ENCODE data around the gene STPG2.

The STPG2 gene

GRCh38 chr4:98094118-98094517 is 49.2 kb downstream of the STPG2 start:
- 88% methylated on average over 1 to 2 of the region's 2 CpGs for WGBS, 2 experiments (ENCODE audit: insufficient coverage in 2 of 2)
- Histone ChIP-seq H3K4me3 (ENCODE audit: extremely low read depth, insufficient read depth, low read length, poor library complexity, severe bottlenecking) (no peak overlapping the region), H3K4me1 (ENCODE audit: control insufficient read depth, insufficient read depth, low read length, poor library complexity, severe bottlenecking) (no peaks in the 10 kb centered on the region), H3K27ac (ENCODE audit: low read depth, low read length, severe bottlenecking) (no peak overlapping the region), H3K9me3 (ENCODE audit: control insufficient read depth, low read length) (no peaks in the 10 kb centered on the region), H3K36me3 (ENCODE audit: control insufficient read depth, insufficient read depth, low read length) (no peaks in the 10 kb centered on the region)

GRCh38 chr4:98093662-98094061 is 49.6 kb downstream of the STPG2 start:
- Histone ChIP-seq H3K9me3 (ENCODE audit: control insufficient read depth, low read length) (no peaks in the 10 kb centered on the region), H3K4me1 (ENCODE audit: control insufficient read depth, insufficient read depth, low read length, poor library complexity, severe bottlenecking) (no peaks in the 10 kb centered on the region), H3K36me3 (ENCODE audit: control insufficient read depth, insufficient read depth, low read length) (no peaks in the 10 kb centered on the region), H3K27ac (ENCODE audit: low read depth, low read length, severe bottlenecking) (no peak overlapping the region), H3K4me3 (ENCODE audit: extremely low read depth, insufficient read depth, low read length, poor library complexity, severe bottlenecking) (no peak overlapping the region)
- 86 to 100% methylated on average over 1 of the region's 2 CpGs for WGBS, 2 experiments (ENCODE audit: insufficient coverage in 2 of 2)

GRCh38 chr4:98092833-98093439 is 50.3 kb downstream of the STPG2 start:
- H3K9me3 ChIP-seq (ENCODE audit: control insufficient read depth, low read length): no peaks in the 10 kb centered on the region
- H3K4me3 ChIP-seq (ENCODE audit: extremely low read depth, insufficient read depth, low read length, poor library complexity, severe bottlenecking): no peak overlapping the region
- WGBS, 2 experiments (ENCODE audit: insufficient coverage in 2 of 2): 56% methylated on average over 1 of the region's 2 CpGs; no CpG with 5 or more reads in 1 of the 2 experiments
- no peaks in the 10 kb centered on the region for H3K4me1 ChIP-seq (ENCODE audit: control insufficient read depth, insufficient read depth, low read length, poor library complexity, severe bottlenecking)
- no peak overlapping the region for H3K27ac ChIP-seq (ENCODE audit: low read depth, low read length, severe bottlenecking)
- H3K36me3 ChIP-seq (ENCODE audit: control insufficient read depth, insufficient read depth, low read length): no peaks in the 10 kb centered on the region

- Histone ChIP-seq H3K4me1 (ENCODE audit: control insufficient read depth, insufficient read depth, low read length, poor library complexity, severe bottlenecking) (no peaks in the 10 kb centered on the region), H3K27ac (ENCODE audit: low read depth, low read length, severe bottlenecking) (no peak overlapping the region), H3K9me3 (ENCODE audit: control insufficient read depth, low read length) (no peaks in the 10 kb centered on the region), H3K36me3 (ENCODE audit: control insufficient read depth, insufficient read depth, low read length) (no peaks in the 10 kb centered on the region), H3K4me3 (ENCODE audit: extremely low read depth, insufficient read depth, low read length, poor library complexity, severe bottlenecking) (no peak overlapping the region)
- WGBS, 2 experiments (ENCODE audit: insufficient coverage in 2 of 2): 80% methylated on average over 1 of the region's 2 CpGs; no CpG with 5 or more reads in 1 of the 2 experiments
Measured at GRCh38 chr4:98081936-98082335, 61.3 kb downstream of the STPG2 start.

GRCh38 chr4:98068495-98068894 is 74.8 kb downstream of the STPG2 start:
- Histone ChIP-seq H3K4me3 (ENCODE audit: extremely low read depth, insufficient read depth, low read length, poor library complexity, severe bottlenecking) (no peak overlapping the region), H3K27ac (ENCODE audit: low read depth, low read length, severe bottlenecking) (no peak overlapping the region), H3K36me3 (ENCODE audit: control insufficient read depth, insufficient read depth, low read length) (no peaks in the 10 kb centered on the region), H3K9me3 (ENCODE audit: control insufficient read depth, low read length) (no peaks in the 10 kb centered on the region), H3K4me1 (ENCODE audit: control insufficient read depth, insufficient read depth, low read length, poor library complexity, severe bottlenecking) (no peaks in the 10 kb centered on the region)
- 100% methylated on average over 1 of the region's 2 CpGs; no CpG with 5 or more reads in 1 of the 2 experiments for WGBS, 2 experiments (ENCODE audit: insufficient coverage in 2 of 2)

GRCh38 chr4:98055800-98056501 is 87.3 kb downstream of the STPG2 start:
- Histone ChIP-seq H3K4me1 (ENCODE audit: control insufficient read depth, insufficient read depth, low read length, poor library complexity, severe bottlenecking) (no peaks in the 10 kb centered on the region), H3K27ac (ENCODE audit: low read depth, low read length, severe bottlenecking) (no peak overlapping the region), H3K36me3 (ENCODE audit: control insufficient read depth, insufficient read depth, low read length) (no peaks in the 10 kb centered on the region), H3K9me3 (ENCODE audit: control insufficient read depth, low read length) (no peaks in the 10 kb centered on the region), H3K4me3 (ENCODE audit: extremely low read depth, insufficient read depth, low read length, poor library complexity, severe bottlenecking) (no peak overlapping the region)
- WGBS, 2 experiments (ENCODE audit: insufficient coverage in 2 of 2): 85 to 88% methylated on average over 6 to 7 of the region's 7 CpGs

- Histone ChIP-seq H3K9me3 (ENCODE audit: control insufficient read depth, low read length) (no peaks in the 10 kb centered on the region), H3K27ac (ENCODE audit: low read depth, low read length, severe bottlenecking) (no peak overlapping the region), H3K4me1 (ENCODE audit: control insufficient read depth, insufficient read depth, low read length, poor library complexity, severe bottlenecking) (no peaks in the 10 kb centered on the region), H3K4me3 (ENCODE audit: extremely low read depth, insufficient read depth, low read length, poor library complexity, severe bottlenecking) (no peak overlapping the region), H3K36me3 (ENCODE audit: control insufficient read depth, insufficient read depth, low read length) (no peaks in the 10 kb centered on the region)
- 80% methylated on average over 1 of the region's 1 CpG; no CpG with 5 or more reads in 1 of the 2 experiments for WGBS, 2 experiments (ENCODE audit: insufficient coverage in 2 of 2)
Measured at GRCh38 chr4:98046665-98047064, 96.6 kb downstream of the STPG2 start.

GRCh38 chr4:98030059-98030458 is 113.2 kb downstream of the STPG2 start:
- WGBS, 2 experiments (ENCODE audit: insufficient coverage in 2 of 2): 92 to 100% methylated on average over 1 of the region's 1 CpG
- Histone ChIP-seq H3K27ac (ENCODE audit: low read depth, low read length, severe bottlenecking) (no peak overlapping the region), H3K36me3 (ENCODE audit: control insufficient read depth, insufficient read depth, low read length) (no peaks in the 10 kb centered on the region), H3K9me3 (ENCODE audit: control insufficient read depth, low read length) (no peaks in the 10 kb centered on the region), H3K4me3 (ENCODE audit: extremely low read depth, insufficient read depth, low read length, poor library complexity, severe bottlenecking) (no peak overlapping the region), H3K4me1 (ENCODE audit: control insufficient read depth, insufficient read depth, low read length, poor library complexity, severe bottlenecking) (no peaks in the 10 kb centered on the region)

GRCh38 chr4:98027827-98028226 is 115.4 kb downstream of the STPG2 start:
- H3K4me1 ChIP-seq (ENCODE audit: control insufficient read depth, insufficient read depth, low read length, poor library complexity, severe bottlenecking): no peaks in the 10 kb centered on the region
- H3K4me3 ChIP-seq (ENCODE audit: extremely low read depth, insufficient read depth, low read length, poor library complexity, severe bottlenecking): no peak overlapping the region
- H3K27ac ChIP-seq (ENCODE audit: low read depth, low read length, severe bottlenecking): no peak overlapping the region
- WGBS, 2 experiments (ENCODE audit: insufficient coverage in 2 of 2): 82% methylated on average over 2 of the region's 2 CpGs; no CpG with 5 or more reads in 1 of the 2 experiments
- H3K9me3 ChIP-seq (ENCODE audit: control insufficient read depth, low read length): no peaks in the 10 kb centered on the region
- no peaks in the 10 kb centered on the region for H3K36me3 ChIP-seq (ENCODE audit: control insufficient read depth, insufficient read depth, low read length)

GRCh38 chr4:98026362-98026761 is 116.9 kb downstream of the STPG2 start:
- no peaks in the 10 kb centered on the region for H3K4me1 ChIP-seq (ENCODE audit: control insufficient read depth, insufficient read depth, low read length, poor library complexity, severe bottlenecking)
- H3K36me3 ChIP-seq (ENCODE audit: control insufficient read depth, insufficient read depth, low read length): no peaks in the 10 kb centered on the region
- H3K9me3 ChIP-seq (ENCODE audit: control insufficient read depth, low read length): no peaks in the 10 kb centered on the region
- no peak overlapping the region for H3K4me3 ChIP-seq (ENCODE audit: extremely low read depth, insufficient read depth, low read length, poor library complexity, severe bottlenecking)
- WGBS, 2 experiments (ENCODE audit: insufficient coverage in 2 of 2): 76 to 86% methylated on average over 2 to 3 of the region's 3 CpGs
- H3K27ac ChIP-seq (ENCODE audit: low read depth, low read length, severe bottlenecking): no peak overlapping the region

GRCh38 chr4:98006814-98007412 is 136.4 kb downstream of the STPG2 start:
- no peaks in the 10 kb centered on the region for H3K9me3 ChIP-seq (ENCODE audit: control insufficient read depth, low read length)
- 79 to 82% methylated on average over 3 of the region's 3 CpGs for WGBS, 2 experiments (ENCODE audit: insufficient coverage in 2 of 2)
- H3K4me3 ChIP-seq (ENCODE audit: extremely low read depth, insufficient read depth, low read length, poor library complexity, severe bottlenecking): no peak overlapping the region
- no peaks in the 10 kb centered on the region for H3K4me1 ChIP-seq (ENCODE audit: control insufficient read depth, insufficient read depth, low read length, poor library complexity, severe bottlenecking)
- H3K36me3 ChIP-seq (ENCODE audit: control insufficient read depth, insufficient read depth, low read length): no peaks in the 10 kb centered on the region
- no peak overlapping the region for H3K27ac ChIP-seq (ENCODE audit: low read depth, low read length, severe bottlenecking)

Data from mesodermal cell (in vitro differentiated cells).